MM.1S (cell line): Measurements from ENCODE around the gene PAFAH1B2.

Experiments used
- CTCF ChIP-seq: fragments of 300-600 bp; sonication (generic); IDR thresholded peaks from 2 replicates; pipeline ENCODE4 v1.5.1; 2016; ENCODE audit warnings: antibody characterized with exemption, low read length, mixed read lengths
- EZH2phosphoT487 ChIP-seq: fragments of 300-600 bp; sonication (generic); IDR thresholded peaks from 2 replicates; pipeline ENCODE4 v1.6.1; 2018; ENCODE audit warnings: antibody characterized with exemption, low read length

GRCh38 chr11:117202386-117203068 lies 58.4 kb downstream of the PAFAH1B2 start:
- no peak for TF ChIP-seq CTCF
- no peak for TF ChIP-seq EZH2phosphoT487
